SK-N-SH (cell line): ENCODE measurements around the gene MECP2. TPM values are rescaled to one million over a fixed set of nuclear protein-coding genes. Genes with fewer than 3 reads are reported as not detected.

Experiments used
- CTCF ChIA-PET: fragments of 300-600, 350-600 bp; formaldehyde crosslinking; extraction: SDS; loops from one replicate; lab custom pipeline; 2021; lab: Yijun Ruan, JAX
- POLR2A ChIA-PET: fragments of 350-600 bp; sonication (Branson Sonifier 250); formaldehyde crosslinking; extraction: SDS; loops from one replicate; lab custom pipeline; 2020; ENCODE audit warnings: antibody characterized with exemption, inconsistent platforms; lab: Yijun Ruan, JAX
- DNase-seq: peaks from one replicate; pipeline ENCODE4 v3.0.0; 2012
- H2AFZ ChIP-seq: fragments of 200-600 bp; sonication (generic); 2 replicates; pipeline ENCODE4 v1.8.1; 2016; ENCODE audit warnings: antibody characterized with exemption, mild to moderate bottlenecking, low read depth
- H3F3A ChIP-seq: fragments of 200-600 bp; sonication (generic); replicated peaks from 2 replicates; pipeline ENCODE3; 2016; ENCODE audit warnings: antibody characterized with exemption, mild to moderate bottlenecking; ENCODE audit not compliant: insufficient read depth
- H3K27ac ChIP-seq, 2 experiments: fragments of 200-500 bp in 1 of 2; fragments of 200-600 bp in 1 of 2; sonication (Bioruptor generic) in 1 of 2; sonication (generic), shearing (Covaris generic) in 1 of 2; 2 replicates each; pipeline versions ENCODE4 v1.5.1 to v1.6.1; 2014 to 2016; ENCODE audit warnings: low read depth in 2 of 2, inconsistent platforms in 1 of 2, low read length in 1 of 2, mild to moderate bottlenecking in 1 of 2, mixed read lengths in 1 of 2
- H3K27me3 ChIP-seq: fragments of 200-600 bp; sonication (generic), shearing (Covaris generic); 2 replicates; pipeline ENCODE4 v1.6.1; 2016; ENCODE audit warnings: mixed run types; ENCODE audit not compliant: insufficient read depth
- H3K36me3 ChIP-seq, 2 experiments: fragments of 200-500 bp in 1 of 2; fragments of 200-600 bp in 1 of 2; sonication (Bioruptor generic) in 1 of 2; sonication (generic) in 1 of 2; replicated peaks in 1 of 2; 2 replicates each; pipeline versions ENCODE3 to v1.5.1; 2014 to 2016; ENCODE audit warnings: low read length in 1 of 2, mild to moderate bottlenecking in 1 of 2; ENCODE audit not compliant: insufficient read depth in 2 of 2, control insufficient read depth in 1 of 2
- H3K4me1 ChIP-seq, 2 experiments: fragments of 200-500 bp in 1 of 2; fragments of 200-600 bp in 1 of 2; sonication (Bioruptor generic) in 1 of 2; sonication (generic), shearing (Covaris generic) in 1 of 2; 2 replicates each; pipeline versions ENCODE4 v1.5.1 to v1.6.1; 2014 to 2016; ENCODE audit warnings: low read depth in 1 of 2, low read length in 1 of 2, mixed run types in 1 of 2; ENCODE audit not compliant: insufficient read depth in 2 of 2, control insufficient read depth in 1 of 2
- H3K4me2 ChIP-seq: fragments of 200-600 bp; sonication (generic), shearing (Covaris generic); 2 replicates; pipeline ENCODE4 v1.6.1; 2017; ENCODE audit warnings: mixed run types
- H3K4me3 ChIP-seq, 2 experiments: fragments of 200-500 bp in 1 of 2; fragments of 200-600 bp in 1 of 2; sonication (Bioruptor generic) in 1 of 2; sonication (generic), shearing (Covaris generic) in 1 of 2; 2 replicates each; pipeline versions ENCODE4 v1.5.1 to v1.8.1; 2014 to 2016; ENCODE audit warnings: low read depth in 2 of 2, inconsistent platforms in 1 of 2, low read length in 1 of 2, mild to moderate bottlenecking in 1 of 2, mixed read lengths in 1 of 2, moderate library complexity in 1 of 2
- H3K79me2 ChIP-seq: fragments of 200-600 bp; sonication (generic); 2 replicates; pipeline ENCODE4 v1.8.1; 2017; ENCODE audit warnings: mild to moderate bottlenecking; ENCODE audit not compliant: insufficient read depth
- H3K9ac ChIP-seq: fragments of 200-600 bp; sonication (generic); 2 replicates; pipeline ENCODE4 v1.6.1; 2017; ENCODE audit warnings: mixed run types
- H3K9me2 ChIP-seq: fragments of 200-600 bp; sonication (generic); 2 replicates; pipeline ENCODE4 v1.6.1; 2017; ENCODE audit warnings: mixed run types
- H3K9me3 ChIP-seq: fragments of 200-600 bp; sonication (generic); 2 replicates; pipeline ENCODE4 v1.6.1; 2017; ENCODE audit warnings: mixed run types, mild to moderate bottlenecking, moderate library complexity
- H4K20me1 ChIP-seq: fragments of 200-600 bp; sonication (generic); 2 replicates; pipeline ENCODE4 v1.6.1; 2017; ENCODE audit warnings: mild to moderate bottlenecking, mixed run types; ENCODE audit not compliant: insufficient read depth
- EP300 ChIP-seq, 2 experiments: IDR thresholded peaks; 2 replicates each; pipeline versions ENCODE4 v1.4.0 to v1.6.1; 2012; ENCODE audit warnings: borderline replicate concordance in 1 of 2, low read depth in 1 of 2, low read length in 1 of 2
- FOXM1 ChIP-seq: IDR thresholded peaks from 2 replicates; pipeline ENCODE4 v1.4.0; 2012; ENCODE audit warnings: low read depth, mild to moderate bottlenecking
- GATA2 ChIP-seq: sonication (generic); formaldehyde crosslinking; IDR thresholded peaks from 2 replicates; pipeline ENCODE4 v1.5.0; 2020; ENCODE audit warnings: mild to moderate bottlenecking, missing genetic modification reagents
- MAX ChIP-seq: IDR thresholded peaks from 2 replicates; pipeline ENCODE4 v1.4.0; 2012; ENCODE audit warnings: low read depth
- NFIC ChIP-seq: IDR thresholded peaks from 2 replicates; pipeline ENCODE4 v1.4.0; 2012; ENCODE audit warnings: borderline replicate concordance
- PBX3 ChIP-seq: IDR thresholded peaks from 2 replicates; pipeline ENCODE4; 2012
- RAD21 ChIP-seq: IDR thresholded peaks from 2 replicates; pipeline ENCODE4 v1.6.1; 2012; ENCODE audit warnings: mild to moderate bottlenecking, low read length
- RCOR1 ChIP-seq: fragments of 150-350 bp; IDR thresholded peaks from 2 replicates; pipeline ENCODE4 v1.6.1; 2017; ENCODE audit warnings: antibody characterized with exemption, low read length
- REST ChIP-seq: IDR thresholded peaks from 2 replicates; pipeline ENCODE4 v1.6.1; 2012; ENCODE audit warnings: mild to moderate bottlenecking, low read depth, low read length, moderate library complexity
- RFX5 ChIP-seq: IDR thresholded peaks from 2 replicates; pipeline ENCODE4 v1.6.1; 2012; ENCODE audit warnings: mild to moderate bottlenecking, improper control_type of control experiment, low read length
- RXRA ChIP-seq: IDR thresholded peaks from 2 replicates; pipeline ENCODE4 v1.4.0; 2012; ENCODE audit warnings: low read depth, mild to moderate bottlenecking, borderline replicate concordance
- TAF1 ChIP-seq: IDR thresholded peaks from 2 replicates; pipeline ENCODE4 v1.6.1; 2012; ENCODE audit warnings: low read depth, mild to moderate bottlenecking, low read length, moderate library complexity, borderline replicate concordance
- TCF12 ChIP-seq: IDR thresholded peaks from 2 replicates; pipeline ENCODE4 v1.4.0; 2012
- YY1 ChIP-seq: IDR thresholded peaks from 2 replicates; pipeline ENCODE4 v1.4.0; 2012; ENCODE audit warnings: low read depth, mild to moderate bottlenecking
- ZBTB33 ChIP-seq: IDR thresholded peaks from 2 replicates; pipeline ENCODE4 v1.4.0; 2012; ENCODE audit warnings: low read depth, borderline replicate concordance
- WGBS: methylation state at CpG from one replicate; pipeline ENCODE4 v1.1.6; 2017; ENCODE audit warnings: low lambda C conversion rate; 5-methylcytosine and 5-hydroxymethylcytosine counted together
- polyA plus RNA-seq, 3 experiments: library from polyadenylated mRNA; depleted of rRNA; stranded (reverse); fragments of >200 nt; gene quantifications; 2 replicates each; pipeline ENCODE4 v1.2.3, GENCODE V29; 2012
- TF ChIP-seq, protein P1 (sequence below): IDR thresholded peaks from 2 replicates; pipeline ENCODE4 v1.4.0; 2012; ENCODE audit warnings: low read depth, borderline replicate concordance

Gene MECP2
- polyA plus RNA-seq, 1 of the 3 experiments (the other 2 are of a cell fraction) = 8.2 TPM

DNA sequence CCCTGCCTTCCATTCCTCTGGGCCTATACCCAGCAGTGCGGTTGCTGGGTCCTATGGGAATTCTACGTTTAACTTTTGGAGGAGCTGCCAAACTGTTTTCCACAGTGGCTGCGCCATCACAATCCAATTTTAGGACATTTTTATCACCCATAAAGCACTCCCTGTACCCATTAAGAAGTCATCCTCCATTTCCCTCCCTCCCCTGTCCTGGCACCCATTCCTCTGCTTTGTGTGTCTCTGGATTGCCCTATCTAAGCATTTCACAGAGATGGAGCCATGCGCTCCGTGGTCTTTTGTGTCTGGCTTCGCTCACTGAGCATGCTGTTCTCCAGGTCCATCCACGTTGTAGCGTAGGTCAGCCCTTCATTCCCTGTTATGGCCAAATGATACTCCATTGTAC is 44.9 kb upstream of the MECP2 start:
- H2AFZ ChIP-seq = no peak overlapping the region
- no peaks in the 10 kb centered on the region for H3K9me2 ChIP-seq
- peaks cover 29% of the 10 kb centered on the region; the same call in 1 of the 2 replicates for H3K27me3 ChIP-seq
- no peaks in the 10 kb centered on the region for H4K20me1 ChIP-seq
- DNase-seq = no peak
- H3K9ac ChIP-seq = no peak overlapping the region
- no peaks in the 10 kb centered on the region for H3K36me3 ChIP-seq
- POLR2A ChIA-PET = no interaction called here
- WGBS = 44% methylated on average over 8 of the region's 8 CpGs
- H3K4me2 ChIP-seq = no peak overlapping the region
- no peaks in the 10 kb centered on the region for H3K9me3 ChIP-seq
- no peak overlapping the region for H3K27ac ChIP-seq
- H3K4me1 ChIP-seq = no peaks in the 10 kb centered on the region
- CTCF ChIA-PET = interaction anchor here (1.3 kb wide), 1 partner anchor 129 kb away, joined by 4 read pairs; no protein-coding TSS in a partner anchor
- no peak for TF ChIP-seq RAD21
- TF ChIP-seq FOXM1 = no peak
- no peak for TF ChIP-seq REST
- no peaks in the 10 kb centered on the region for H3F3A ChIP-seq
- H3K79me2 ChIP-seq = no peaks in the 10 kb centered on the region
- no peak overlapping the region for H3K4me3 ChIP-seq

DNA sequence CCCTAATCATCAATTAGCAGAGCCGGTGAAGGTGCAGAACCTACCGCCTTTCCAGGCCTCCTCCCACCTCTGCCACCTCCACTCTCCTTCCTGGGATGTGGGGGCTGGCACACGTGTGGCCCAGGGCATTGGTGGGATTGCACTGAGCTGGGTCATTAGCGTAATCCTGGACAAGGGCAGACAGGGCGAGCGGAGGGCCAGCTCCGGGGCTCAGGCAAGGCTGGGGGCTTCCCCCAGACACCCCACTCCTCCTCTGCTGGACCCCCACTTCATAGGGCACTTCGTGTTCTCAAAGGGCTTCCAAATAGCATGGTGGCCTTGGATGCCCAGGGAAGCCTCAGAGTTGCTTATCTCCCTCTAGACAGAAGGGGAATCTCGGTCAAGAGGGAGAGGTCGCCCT is 43.2 kb upstream of the MECP2 start:
- no peak overlapping the region for H3K4me2 ChIP-seq
- POLR2A ChIA-PET = no interaction called here
- peaks cover 41% of the 10 kb centered on the region; the same call in 1 of the 2 replicates for H3K27me3 ChIP-seq
- no peaks in the 10 kb centered on the region for H3K36me3 ChIP-seq
- no peak overlapping the region for H3K27ac ChIP-seq
- no peak overlapping the region for H3K4me3 ChIP-seq
- no peaks in the 10 kb centered on the region for H3K9me2 ChIP-seq
- no peaks in the 10 kb centered on the region for H3K4me1 ChIP-seq
- WGBS = 34% methylated on average over 7 of the region's 10 CpGs
- DNase-seq = no peak
- H3K9ac ChIP-seq = no peak overlapping the region
- no peaks in the 10 kb centered on the region for H3K79me2 ChIP-seq
- no peak for TF ChIP-seq RXRA
- no peak for TF ChIP-seq TCF12
- no peak for TF ChIP-seq MAX
- TF ChIP-seq ZBTB33 = no peak
- no peak for TF ChIP-seq PBX3
- no peak for TF ChIP-seq RFX5
- TF ChIP-seq TAF1 = no peak
- TF ChIP-seq, protein P1, sequence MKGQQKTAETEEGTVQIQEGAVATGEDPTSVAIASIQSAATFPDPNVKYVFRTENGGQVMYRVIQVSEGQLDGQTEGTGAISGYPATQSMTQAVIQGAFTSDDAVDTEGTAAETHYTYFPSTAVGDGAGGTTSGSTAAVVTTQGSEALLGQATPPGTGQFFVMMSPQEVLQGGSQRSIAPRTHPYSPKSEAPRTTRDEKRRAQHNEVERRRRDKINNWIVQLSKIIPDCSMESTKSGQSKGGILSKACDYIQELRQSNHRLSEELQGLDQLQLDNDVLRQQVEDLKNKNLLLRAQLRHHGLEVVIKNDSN = no peak
- no peak for TF ChIP-seq NFIC
- TF ChIP-seq RAD21 = no peak
- no peak for TF ChIP-seq REST
- TF ChIP-seq YY1 = no peak
- TF ChIP-seq EP300 (IDR thresholded peaks at IDR 0.05; ENCODE audit: borderline replicate concordance in 1 of 2, low read depth in 1 of 2, low read length in 1 of 2) = no peak
- no peak for TF ChIP-seq RCOR1
- no peak for TF ChIP-seq GATA2
- no peaks in the 10 kb centered on the region for H4K20me1 ChIP-seq
- no peak overlapping the region for H2AFZ ChIP-seq
- CTCF ChIA-PET = interaction anchor here (1.1 kb wide), 1 partner anchor 127 kb away, joined by 3 read pairs; no protein-coding TSS in a partner anchor
- no peaks in the 10 kb centered on the region for H3F3A ChIP-seq
- H3K9me3 ChIP-seq = no peaks in the 10 kb centered on the region
